Suprapubic skin (tissue), 4 donors: ENCODE results near the gene AGPAT2.

Source experiments
- EP300 ChIP-seq: sonication (generic); formaldehyde crosslinking; IDR thresholded peaks from one replicate; pipeline ENCODE4 v1.6.1; 2017; ENCODE audit warnings: antibody characterized with exemption
- POLR2A ChIP-seq, 2 donors: fragments of 450-650 bp; IDR thresholded peaks; one replicate each; pipeline ENCODE4 v1.6.1; 2017; ENCODE audit warnings: antibody characterized with exemption in 2 of 2, mild to moderate bottlenecking in 2 of 2, moderate library complexity in 2 of 2
- POLR2AphosphoS5 ChIP-seq, 3 donors: sonication (generic); formaldehyde crosslinking; IDR thresholded peaks; one replicate each; pipeline ENCODE4 v1.6.1; 2017; ENCODE audit warnings: antibody characterized with exemption in 3 of 3
- TF ChIP-seq, protein P1 (sequence below), 2 donors: fragments of 200-600 bp in 1 of 2; fragments of 450-650 bp in 1 of 2; sonication (generic) in 1 of 2; IDR thresholded peaks; one replicate each; pipeline ENCODE4 v1.5.1; 2016 to 2019; ENCODE audit warnings: antibody characterized with exemption in 2 of 2, mild to moderate bottlenecking in 1 of 2, moderate library complexity in 1 of 2

- TF ChIP-seq EP300 (no peak), POLR2AphosphoS5 (IDR thresholded peaks at IDR 0.05) (peak in 2 of 3 donors; percentile 24 to 59), POLR2A (IDR thresholded peaks at IDR 0.05) (peak in 1 of 2 donors; percentile 56)
- TF ChIP-seq, protein P1, sequence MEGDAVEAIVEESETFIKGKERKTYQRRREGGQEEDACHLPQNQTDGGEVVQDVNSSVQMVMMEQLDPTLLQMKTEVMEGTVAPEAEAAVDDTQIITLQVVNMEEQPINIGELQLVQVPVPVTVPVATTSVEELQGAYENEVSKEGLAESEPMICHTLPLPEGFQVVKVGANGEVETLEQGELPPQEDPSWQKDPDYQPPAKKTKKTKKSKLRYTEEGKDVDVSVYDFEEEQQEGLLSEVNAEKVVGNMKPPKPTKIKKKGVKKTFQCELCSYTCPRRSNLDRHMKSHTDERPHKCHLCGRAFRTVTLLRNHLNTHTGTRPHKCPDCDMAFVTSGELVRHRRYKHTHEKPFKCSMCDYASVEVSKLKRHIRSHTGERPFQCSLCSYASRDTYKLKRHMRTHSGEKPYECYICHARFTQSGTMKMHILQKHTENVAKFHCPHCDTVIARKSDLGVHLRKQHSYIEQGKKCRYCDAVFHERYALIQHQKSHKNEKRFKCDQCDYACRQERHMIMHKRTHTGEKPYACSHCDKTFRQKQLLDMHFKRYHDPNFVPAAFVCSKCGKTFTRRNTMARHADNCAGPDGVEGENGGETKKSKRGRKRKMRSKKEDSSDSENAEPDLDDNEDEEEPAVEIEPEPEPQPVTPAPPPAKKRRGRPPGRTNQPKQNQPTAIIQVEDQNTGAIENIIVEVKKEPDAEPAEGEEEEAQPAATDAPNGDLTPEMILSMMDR (IDR thresholded peaks at IDR 0.05) = peak; percentile 85 to 98
Observed at GRCh38 chr9:136644593-136645351, 42.5 kb downstream of the AGPAT2 start.
